Endothelial cell of umbilical vein (primary cell): ENCODE measurements around the gene BCL7A. TPM values are rescaled to one million over a fixed set of nuclear protein-coding genes. Genes with fewer than 3 reads are reported as not detected.

Experiments used
- BruUV-seq: library from RNA; stranded (reverse); fragments of 400-500 nt; replicated peaks from 2 replicates; lab custom pipeline; 2021; lab: Mats Ljungman, UMichigan
- CTCF ChIA-PET: fragments of 300-600, 350-600 bp; sonication (Branson Sonifier 250); formaldehyde crosslinking; loops from one replicate; lab custom pipeline; 2021; ENCODE audit warnings: antibody characterized with exemption, inconsistent platforms; lab: Charles Lee
- POLR2A ChIA-PET: fragments of 300-600, 350-600 bp; sonication (Branson Sonifier 250); formaldehyde crosslinking; loops from one replicate; lab custom pipeline; 2021; ENCODE audit warnings: antibody characterized with exemption, inconsistent platforms; lab: Charles Lee
- DNase-seq: peaks from one replicate; pipeline ENCODE4 v3.0.0-alpha.2; 2011; ENCODE audit warnings: low read depth, low spot score
- FAIRE-seq: peaks from 2 replicates; lab custom pipeline; 2011; peaks lifted over from hg19 to GRCh38; lab: Jason Lieb, UNC
- H2AFZ ChIP-seq: 2 replicates; pipeline ENCODE4 v1.6.0; 2012; ENCODE audit warnings: low read depth, low read length, control low read depth, inconsistent platforms
- H3K27ac ChIP-seq: 2 replicates; pipeline ENCODE4 v1.5.1; 2011; ENCODE audit warnings: low read depth, mild to moderate bottlenecking, control low read depth, low read length, moderate library complexity; ENCODE audit not compliant: insufficient read depth
- H3K27me3 ChIP-seq, 2 experiments: 2 replicates each; pipeline versions ENCODE4 v1.6.0 to v1.6.1; 2011; ENCODE audit warnings: low read length in 2 of 2, mixed read lengths in 1 of 2; ENCODE audit not compliant: control insufficient read depth in 2 of 2, insufficient read depth in 2 of 2
- H3K36me3 ChIP-seq, 2 experiments: 2 replicates in 1 of 2; 3 replicates in 1 of 2; pipeline ENCODE4 v1.5.1; 2011; ENCODE audit warnings: low read length in 2 of 2, mild to moderate bottlenecking in 1 of 2, moderate library complexity in 1 of 2; ENCODE audit not compliant: control insufficient read depth in 2 of 2, insufficient read depth in 2 of 2; ENCODE audit errors: extremely low read depth in 1 of 2
- H3K4me1 ChIP-seq: 3 replicates; pipeline ENCODE4 v1.5.1; 2011; ENCODE audit warnings: mild to moderate bottlenecking, low read length; ENCODE audit not compliant: control insufficient read depth, insufficient read depth; ENCODE audit errors: extremely low read depth
- H3K4me2 ChIP-seq: 2 replicates; pipeline ENCODE4 v1.6.1; 2011; ENCODE audit warnings: low read length, control low read depth, mixed read lengths; ENCODE audit not compliant: insufficient read depth
- H3K4me3 ChIP-seq, 3 experiments: fragments of 200-600 bp in 1 of 3; sonication (generic), shearing (Covaris generic) in 1 of 3; replicated peaks in 1 of 3; 2 replicates each; pipeline ENCODE4 v1.5.1; 2011 to 2016; ENCODE audit warnings: control low read depth in 3 of 3, low read length in 3 of 3, mild to moderate bottlenecking in 2 of 3, inconsistent platforms in 1 of 3, low read depth in 1 of 3, moderate library complexity in 1 of 3; ENCODE audit not compliant: insufficient read depth in 1 of 3
- H3K79me2 ChIP-seq: 2 replicates; pipeline ENCODE4 v1.6.0; 2012; ENCODE audit warnings: low read length, inconsistent platforms; ENCODE audit not compliant: control insufficient read depth, insufficient read depth
- H3K9ac ChIP-seq: replicated peaks from 2 replicates; pipeline ENCODE3; 2011; ENCODE audit warnings: low read length, control low read depth; ENCODE audit not compliant: insufficient read depth; ENCODE audit errors: extremely low read depth
- H3K9me1 ChIP-seq: replicated peaks from 3 replicates; pipeline ENCODE4 v1.6.0; 2011; ENCODE audit warnings: mild to moderate bottlenecking, low read length; ENCODE audit not compliant: control insufficient read depth, insufficient read depth; ENCODE audit errors: extremely low read depth
- H3K9me3 ChIP-seq: replicated peaks from 2 replicates; pipeline ENCODE4 v1.5.1; 2012; ENCODE audit warnings: low read length, inconsistent platforms; ENCODE audit not compliant: control insufficient read depth, insufficient read depth
- H4K20me1 ChIP-seq: replicated peaks from 2 replicates; pipeline ENCODE3; 2011; ENCODE audit warnings: mild to moderate bottlenecking, low read length; ENCODE audit not compliant: control insufficient read depth, insufficient read depth; ENCODE audit errors: extremely low read depth
- CTCF ChIP-seq, 2 donors: IDR thresholded peaks; 1 replicate in 1 of 2; 2 replicates in 1 of 2; pipeline ENCODE4 v1.5.1; 2011; ENCODE audit warnings: low read length in 2 of 2, mild to moderate bottlenecking in 2 of 2, moderate library complexity in 2 of 2, control low read depth in 1 of 2, inconsistent platforms in 1 of 2, low read depth in 1 of 2; ENCODE audit not compliant: insufficient read depth in 1 of 2; ENCODE audit errors: extremely low read depth in 1 of 2
- EZH2 ChIP-seq: IDR thresholded peaks from 2 replicates; pipeline ENCODE4 v1.6.1; 2012; ENCODE audit warnings: borderline replicate concordance, low read depth, mild to moderate bottlenecking, moderate library complexity, low read length, inconsistent platforms; ENCODE audit not compliant: severe bottlenecking
- FOS ChIP-seq: IDR thresholded peaks from 2 replicates; pipeline ENCODE4 v1.6.1; 2011; ENCODE audit warnings: mild to moderate bottlenecking, low read length, moderate library complexity, borderline replicate concordance; ENCODE audit not compliant: insufficient read depth
- GATA2 ChIP-seq: IDR thresholded peaks from 2 replicates; pipeline ENCODE4 v1.7.0; 2011; ENCODE audit warnings: low read depth, mild to moderate bottlenecking, moderate library complexity, mixed read lengths, low read length; ENCODE audit not compliant: insufficient read length, insufficient read depth
- JUN ChIP-seq: IDR thresholded peaks from 2 replicates; pipeline ENCODE4 v1.6.1; 2011; ENCODE audit warnings: borderline replicate concordance, low read depth; ENCODE audit not compliant: insufficient read length, insufficient read depth
- MAX ChIP-seq: IDR thresholded peaks from 2 replicates; pipeline ENCODE4 v1.6.1; 2011; ENCODE audit not compliant: insufficient read depth, insufficient read length
- MYC ChIP-seq: IDR thresholded peaks from one replicate; pipeline ENCODE4 v1.6.1; 2011; ENCODE audit warnings: mild to moderate bottlenecking, low read depth, low read length
- POLR2A ChIP-seq: IDR thresholded peaks from 2 replicates; pipeline ENCODE4 v1.6.1; 2012; ENCODE audit warnings: low read depth, mild to moderate bottlenecking, control low read depth, low read length
- POLR2AphosphoS5 ChIP-seq: IDR thresholded peaks from 2 replicates; pipeline ENCODE4 v1.6.1; 2012; ENCODE audit warnings: low read depth, mild to moderate bottlenecking, control low read depth, low read length, moderate library complexity; ENCODE audit not compliant: insufficient read depth
- dilution Hi-C: fragments of 300-500 bp; cut with MboI; formaldehyde crosslinking; loops from one replicate; pipeline ENCODE4 v1.15.0; 2019; ENCODE audit warnings: low sequenced_read_pairs; ENCODE audit not compliant: extremely low pct_ligation_motif_present
- intact Hi-C: fragments of 100-400 bp; cut with micrococcal nuclease; formaldehyde crosslinking; loops from one replicate; pipeline ENCODE4 v1.10.0; 2022
- polyA plus RNA-seq, 4 experiments: library from polyadenylated mRNA; depleted of rRNA in 3 of 4; stranded (reverse) in 3 of 4; unstranded in 1 of 4; fragments of >200 nt; gene quantifications; 2 replicates each; pipeline versions ENCODE4 v1.2.1 to v1.2.3, GENCODE V29; 2011 to 2012; ENCODE audit warnings: missing spikeins in 1 of 4
- total RNA-seq: library from RNA; stranded (reverse); gene quantifications from 2 replicates; pipeline ENCODE4 v1.2.3, GENCODE V29; 2021

The BCL7A gene
- total and polyA plus RNA-seq, 2 donors (not counting 3 experiments of a cell fraction or from before 2014, with no cell fraction given) = 9.7 to 11.1 TPM

GRCh38 chr12:122094137-122094734 is 72.6 kb downstream of the BCL7A start:
- ChIA-PET POLR2A (no interaction called here), CTCF (no interaction called here)
- dilution Hi-C loops (no loop called here), intact Hi-C loops (no loop called here)
- no peak overlapping the region for H3K27ac ChIP-seq
- no peak overlapping the region for H3K9ac ChIP-seq
- no TSS peak for BruUV-seq
- FAIRE-seq (no peak), DNase-seq (no peak)
- no peaks in the 10 kb centered on the region for H3K9me3 ChIP-seq
- H3K27me3 ChIP-seq = no peaks in the 10 kb centered on the region
- H4K20me1 ChIP-seq = no peaks in the 10 kb centered on the region
- H3K9me1 ChIP-seq = no peaks in the 10 kb centered on the region
- H3K4me2 ChIP-seq = no peak overlapping the region
- H2AFZ ChIP-seq = no peak overlapping the region
- H3K4me1 ChIP-seq = peaks cover 30% of the 10 kb centered on the region
- no peak overlapping the region for H3K4me3 ChIP-seq
- TF ChIP-seq JUN = no peak
- TF ChIP-seq EZH2 = no peak
- no peak for TF ChIP-seq MYC
- no peak for TF ChIP-seq POLR2A
- TF ChIP-seq FOS = no peak
- TF ChIP-seq GATA2 = no peak
- no peak for TF ChIP-seq CTCF (IDR thresholded peaks at IDR 0.05; ENCODE audit: extremely low read depth in 1 of 2, insufficient read depth in 1 of 2, low read depth in 1 of 2, low read length in 2 of 2)
- no peak for TF ChIP-seq POLR2AphosphoS5
- TF ChIP-seq MAX = no peak
- peaks cover 77% of the 10 kb centered on the region for H3K79me2 ChIP-seq
- no peaks in the 10 kb centered on the region for H3K36me3 ChIP-seq
